ENCODE results near the gene MYMK.

- TF ChIP-seq POLR2AphosphoS5 (IDR thresholded peaks at IDR 0.05; ENCODE audit: low read depth, low read length) (no peak), TAF1 (IDR thresholded peaks at IDR 0.05; ENCODE audit: borderline replicate concordance, low read depth, low read length) (no peak), POLR2A (IDR thresholded peaks at IDR 0.05; ENCODE audit: low read depth, low read length) (no peak)
Observed at GRCh38 chr9:133520121-133520835, 4.5 kb downstream of the MYMK start.

All from GM12892 (cell line).